Liver (tissue), 3 donors: ENCODE measurements around the gene KCP.

Source experiments
- HNF4A ChIP-seq, 2 donors: conservative IDR thresholded peaks; 2 replicates each; pipeline ENCODE4 v1.6.1; 2016; ENCODE audit warnings: antibody characterized with exemption in 2 of 2, mild to moderate bottlenecking in 2 of 2
- JUND ChIP-seq, 2 donors: IDR thresholded peaks; 2 replicates each; pipeline ENCODE4 v1.6.1; 2016; ENCODE audit warnings: antibody characterized with exemption in 2 of 2
- SP1 ChIP-seq: IDR thresholded peaks from 2 replicates; pipeline ENCODE4 v1.6.1; 2018; ENCODE audit warnings: antibody characterized with exemption, mild to moderate bottlenecking
- TAF1 ChIP-seq: conservative IDR thresholded peaks from 2 replicates; pipeline ENCODE4 v1.6.1; 2016; ENCODE audit warnings: antibody characterized with exemption, mild to moderate bottlenecking
- YY1 ChIP-seq: IDR thresholded peaks from 2 replicates; pipeline ENCODE4 v1.6.1; 2016; ENCODE audit warnings: antibody characterized with exemption, mild to moderate bottlenecking
- TF ChIP-seq, protein P1 (sequence below): fragments of 150-350 bp; IDR thresholded peaks from 2 replicates; pipeline ENCODE4 v1.5.1; 2017; ENCODE audit warnings: improper control_type of control experiment, low read depth, low read length; ENCODE audit not compliant: missing input control
- TF ChIP-seq, protein P2 (sequence below): IDR thresholded peaks from 2 replicates; pipeline ENCODE4 v1.6.1; 2016; ENCODE audit warnings: antibody characterized with exemption, mild to moderate bottlenecking
- TF ChIP-seq, protein P3 (sequence below): IDR thresholded peaks from 2 replicates; pipeline ENCODE4 v1.6.1; 2016; ENCODE audit warnings: antibody characterized with exemption
- donor health status: healthy.
- donor health status: healthy.

DNA sequence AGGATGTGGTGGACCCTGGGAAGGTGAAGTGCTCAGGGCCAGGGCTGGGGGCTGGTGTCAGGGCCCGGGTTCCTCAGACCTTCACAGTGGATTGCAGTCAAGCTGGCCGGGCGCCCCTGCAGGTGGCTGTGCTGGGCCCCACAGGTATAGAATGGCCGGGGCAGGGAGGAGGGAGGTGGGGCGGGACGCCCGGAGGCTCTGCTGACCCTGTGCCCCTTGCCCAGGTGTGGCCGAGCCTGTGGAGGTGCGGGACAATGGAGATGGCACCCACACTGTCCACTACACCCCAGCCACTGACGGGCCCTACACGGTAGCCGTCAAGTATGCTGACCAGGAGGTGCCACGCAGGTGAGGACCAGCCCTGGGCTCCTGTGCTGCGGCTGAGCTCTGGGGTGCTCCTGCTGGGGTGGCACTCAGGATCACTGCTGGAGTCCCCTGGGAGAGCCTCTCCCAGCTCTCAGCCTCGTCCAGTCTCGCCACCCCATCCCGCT lies 62.7 kb downstream of the KCP start:
- TF ChIP-seq, protein P1, sequence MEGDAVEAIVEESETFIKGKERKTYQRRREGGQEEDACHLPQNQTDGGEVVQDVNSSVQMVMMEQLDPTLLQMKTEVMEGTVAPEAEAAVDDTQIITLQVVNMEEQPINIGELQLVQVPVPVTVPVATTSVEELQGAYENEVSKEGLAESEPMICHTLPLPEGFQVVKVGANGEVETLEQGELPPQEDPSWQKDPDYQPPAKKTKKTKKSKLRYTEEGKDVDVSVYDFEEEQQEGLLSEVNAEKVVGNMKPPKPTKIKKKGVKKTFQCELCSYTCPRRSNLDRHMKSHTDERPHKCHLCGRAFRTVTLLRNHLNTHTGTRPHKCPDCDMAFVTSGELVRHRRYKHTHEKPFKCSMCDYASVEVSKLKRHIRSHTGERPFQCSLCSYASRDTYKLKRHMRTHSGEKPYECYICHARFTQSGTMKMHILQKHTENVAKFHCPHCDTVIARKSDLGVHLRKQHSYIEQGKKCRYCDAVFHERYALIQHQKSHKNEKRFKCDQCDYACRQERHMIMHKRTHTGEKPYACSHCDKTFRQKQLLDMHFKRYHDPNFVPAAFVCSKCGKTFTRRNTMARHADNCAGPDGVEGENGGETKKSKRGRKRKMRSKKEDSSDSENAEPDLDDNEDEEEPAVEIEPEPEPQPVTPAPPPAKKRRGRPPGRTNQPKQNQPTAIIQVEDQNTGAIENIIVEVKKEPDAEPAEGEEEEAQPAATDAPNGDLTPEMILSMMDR: no peak
- TF ChIP-seq SP1 (no peak), TAF1 (no peak), JUND (IDR thresholded peaks at IDR 0.05) (no peak), HNF4A (conservative IDR thresholded peaks at IDR 0.05) (no peak), YY1 (no peak)
- TF ChIP-seq, protein P2, sequence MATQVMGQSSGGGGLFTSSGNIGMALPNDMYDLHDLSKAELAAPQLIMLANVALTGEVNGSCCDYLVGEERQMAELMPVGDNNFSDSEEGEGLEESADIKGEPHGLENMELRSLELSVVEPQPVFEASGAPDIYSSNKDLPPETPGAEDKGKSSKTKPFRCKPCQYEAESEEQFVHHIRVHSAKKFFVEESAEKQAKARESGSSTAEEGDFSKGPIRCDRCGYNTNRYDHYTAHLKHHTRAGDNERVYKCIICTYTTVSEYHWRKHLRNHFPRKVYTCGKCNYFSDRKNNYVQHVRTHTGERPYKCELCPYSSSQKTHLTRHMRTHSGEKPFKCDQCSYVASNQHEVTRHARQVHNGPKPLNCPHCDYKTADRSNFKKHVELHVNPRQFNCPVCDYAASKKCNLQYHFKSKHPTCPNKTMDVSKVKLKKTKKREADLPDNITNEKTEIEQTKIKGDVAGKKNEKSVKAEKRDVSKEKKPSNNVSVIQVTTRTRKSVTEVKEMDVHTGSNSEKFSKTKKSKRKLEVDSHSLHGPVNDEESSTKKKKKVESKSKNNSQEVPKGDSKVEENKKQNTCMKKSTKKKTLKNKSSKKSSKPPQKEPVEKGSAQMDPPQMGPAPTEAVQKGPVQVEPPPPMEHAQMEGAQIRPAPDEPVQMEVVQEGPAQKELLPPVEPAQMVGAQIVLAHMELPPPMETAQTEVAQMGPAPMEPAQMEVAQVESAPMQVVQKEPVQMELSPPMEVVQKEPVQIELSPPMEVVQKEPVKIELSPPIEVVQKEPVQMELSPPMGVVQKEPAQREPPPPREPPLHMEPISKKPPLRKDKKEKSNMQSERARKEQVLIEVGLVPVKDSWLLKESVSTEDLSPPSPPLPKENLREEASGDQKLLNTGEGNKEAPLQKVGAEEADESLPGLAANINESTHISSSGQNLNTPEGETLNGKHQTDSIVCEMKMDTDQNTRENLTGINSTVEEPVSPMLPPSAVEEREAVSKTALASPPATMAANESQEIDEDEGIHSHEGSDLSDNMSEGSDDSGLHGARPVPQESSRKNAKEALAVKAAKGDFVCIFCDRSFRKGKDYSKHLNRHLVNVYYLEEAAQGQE: no peak
- TF ChIP-seq, protein P3, sequence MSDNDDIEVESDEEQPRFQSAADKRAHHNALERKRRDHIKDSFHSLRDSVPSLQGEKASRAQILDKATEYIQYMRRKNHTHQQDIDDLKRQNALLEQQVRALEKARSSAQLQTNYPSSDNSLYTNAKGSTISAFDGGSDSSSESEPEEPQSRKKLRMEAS: no peak
